Fibroblast of peridontal ligament (primary cell): ENCODE data around the gene LRMDA.
"Not testable (repeated sequence)": the region's sequence is repeated elsewhere in the genome, so short reads cannot be mapped to it uniquely, and the experiment has no call there.

Experiments used
- DNase-seq: peaks from one replicate; pipeline ENCODE4 v3.0.0-alpha.2; 2010; ENCODE audit errors: extremely low read depth

LRMDA gene

DNA sequence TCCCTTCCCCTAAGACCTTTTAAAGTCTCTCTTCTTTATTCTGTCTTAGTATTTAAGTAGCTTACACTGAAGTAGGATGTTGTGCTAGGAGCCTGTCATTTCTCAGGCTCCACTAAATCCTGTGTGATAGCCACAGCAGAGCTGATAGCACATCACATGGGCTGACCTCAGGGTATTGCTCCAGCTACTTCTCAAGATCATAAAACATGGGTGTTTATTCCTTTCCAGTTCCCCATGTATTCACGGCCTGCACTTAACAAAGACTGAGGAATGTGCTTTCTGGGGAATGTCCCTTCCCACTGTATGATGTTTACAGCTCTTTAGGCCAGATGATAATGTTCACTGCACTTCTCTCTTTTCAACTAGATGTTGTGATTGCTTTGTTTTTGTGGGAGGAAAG lies 1119.4 kb downstream of the LRMDA start:
- peak; percentile 63 for DNase-seq

DNA sequence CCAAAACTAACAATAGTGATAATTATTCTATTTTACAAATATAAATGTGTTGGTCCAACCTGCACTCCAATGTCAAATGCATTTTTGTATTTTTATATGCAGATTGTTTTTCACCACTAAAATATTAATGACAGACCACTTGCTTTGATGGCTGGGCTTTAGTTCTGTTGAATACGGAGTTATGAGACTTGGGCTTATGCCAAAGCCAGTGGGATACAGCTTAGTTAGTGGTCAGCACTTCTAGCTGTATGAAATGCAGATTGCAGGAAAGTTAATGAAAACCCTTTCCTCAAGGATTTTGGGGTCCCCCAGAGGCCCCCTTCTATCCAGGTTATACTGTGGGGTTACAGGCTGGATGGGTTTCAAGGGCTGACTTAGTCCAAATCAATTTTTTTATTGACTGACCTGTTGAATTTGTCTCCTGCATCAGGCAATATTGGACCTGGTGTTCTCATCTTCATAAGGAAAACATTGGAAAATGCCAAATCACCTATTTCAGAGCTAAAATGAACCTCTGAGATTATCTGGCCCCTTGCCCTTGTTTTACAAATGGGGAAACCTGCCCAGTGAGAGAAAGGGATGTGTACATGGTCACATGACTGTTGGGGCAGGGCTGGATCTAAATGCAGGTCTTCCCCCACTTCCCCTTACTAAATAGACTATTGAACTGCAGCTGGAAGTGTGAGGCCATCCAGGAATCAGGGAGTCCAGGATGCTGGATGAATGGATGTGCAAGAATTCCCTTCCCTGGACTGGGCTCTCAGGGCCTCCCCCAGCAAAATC lies 1120.9 kb downstream of the LRMDA start:
- DNase-seq: no peak

DNA sequence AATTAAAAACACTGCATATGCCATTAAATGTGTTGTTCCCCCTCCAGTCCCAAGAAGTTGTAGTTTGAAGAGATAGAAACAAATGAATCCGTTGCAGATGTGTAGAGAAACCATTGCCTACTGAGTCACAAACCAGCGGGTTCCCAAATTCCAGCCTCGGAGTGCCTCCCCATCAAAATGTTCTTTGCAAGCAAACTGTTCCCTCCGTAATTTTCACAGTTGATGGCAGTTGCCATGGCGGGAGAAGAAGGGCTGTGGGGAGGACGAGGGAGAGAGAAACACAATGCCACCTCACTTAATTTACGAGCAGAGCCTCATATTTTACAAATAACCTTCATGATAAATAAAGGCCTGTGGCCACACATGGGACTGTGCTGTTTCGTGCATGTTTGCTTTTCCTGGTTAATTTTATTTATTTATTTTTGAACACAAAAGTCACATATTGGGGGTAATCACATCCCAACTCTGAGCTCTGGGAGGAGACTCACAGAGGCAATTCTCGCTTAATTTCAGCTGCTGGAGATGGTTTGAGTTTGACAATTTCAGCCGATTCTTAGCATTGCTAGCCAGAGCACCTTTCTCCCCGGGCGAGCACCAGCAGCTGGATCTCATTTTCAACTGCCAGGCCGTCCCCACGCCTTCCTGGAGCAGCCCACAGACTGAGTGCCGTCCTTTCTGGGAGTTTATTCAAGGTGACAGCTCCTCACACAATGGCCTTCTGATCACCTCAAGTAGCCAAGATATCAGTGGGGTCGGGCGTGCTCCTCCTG lies 1122.0 kb downstream of the LRMDA start:
- peak; percentile 62 for DNase-seq

DNA sequence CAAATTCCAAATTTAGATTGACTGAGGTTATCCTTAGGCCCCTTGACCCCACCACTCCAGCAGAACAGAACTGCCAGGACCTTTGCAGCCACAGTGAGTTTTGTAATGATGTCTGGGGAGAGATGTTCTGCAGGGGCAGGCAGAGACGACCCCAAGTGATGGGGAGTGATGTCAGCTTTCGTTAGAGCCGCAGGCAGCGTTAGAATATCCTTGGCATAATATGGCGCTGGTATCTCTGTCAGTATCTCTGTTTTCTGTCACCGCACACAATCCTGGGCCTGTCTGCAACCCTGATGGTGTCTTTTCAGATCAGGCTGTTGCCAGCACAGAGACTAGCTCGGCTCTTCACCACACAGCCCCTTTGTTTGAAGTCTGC lies 1122.6 kb downstream of the LRMDA start:
- DNase-seq: no peak

DNA sequence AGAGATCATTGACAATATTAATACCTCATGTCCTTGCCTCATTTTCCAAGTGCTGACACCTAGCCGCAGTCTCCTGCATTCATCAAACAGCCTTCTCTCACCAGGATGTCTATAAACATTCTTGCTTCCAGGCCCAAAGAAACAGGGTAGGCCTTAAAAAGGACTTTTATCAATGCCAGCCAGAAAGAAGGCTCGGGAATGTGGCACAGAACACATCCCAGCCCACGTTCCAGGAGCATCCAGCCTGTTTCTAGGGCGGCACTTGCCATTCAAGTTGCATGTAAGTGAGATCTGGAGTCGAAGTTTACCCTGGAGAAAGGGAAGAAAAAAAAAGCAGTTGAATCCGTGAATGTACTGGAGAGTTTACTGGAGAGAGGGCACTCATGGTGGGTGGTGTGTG lies 1123.1 kb downstream of the LRMDA start:
- DNase-seq: no peak

DNA sequence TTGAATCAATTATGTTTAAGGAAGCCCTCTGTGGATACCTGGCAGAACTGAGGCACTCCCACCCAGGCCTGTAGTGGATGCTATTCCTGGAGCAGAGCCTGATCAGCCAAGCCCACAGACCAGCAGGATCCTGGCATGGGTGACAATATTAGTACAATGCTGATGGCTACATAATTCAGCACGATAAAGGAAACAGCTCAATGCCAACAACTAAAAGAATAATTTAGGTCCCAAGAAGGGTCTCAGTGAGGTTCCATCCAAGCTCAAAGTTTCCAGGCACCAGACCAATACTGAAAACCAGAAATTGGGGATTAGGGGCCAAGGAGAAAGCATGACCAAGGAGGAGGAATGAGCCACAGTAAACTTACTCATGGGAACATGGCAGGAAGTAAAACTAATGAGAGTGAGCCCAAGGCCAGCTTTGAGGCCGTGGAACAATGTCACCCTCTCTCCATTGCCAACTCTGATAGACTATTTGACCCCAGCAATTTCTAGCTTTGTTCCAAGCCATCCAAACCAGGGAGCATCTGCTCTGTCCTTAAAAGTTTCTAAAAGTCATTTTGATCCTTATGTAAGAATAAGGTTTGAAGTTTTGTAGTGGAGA lies 1123.7 kb downstream of the LRMDA start:
- no peak for DNase-seq

DNA sequence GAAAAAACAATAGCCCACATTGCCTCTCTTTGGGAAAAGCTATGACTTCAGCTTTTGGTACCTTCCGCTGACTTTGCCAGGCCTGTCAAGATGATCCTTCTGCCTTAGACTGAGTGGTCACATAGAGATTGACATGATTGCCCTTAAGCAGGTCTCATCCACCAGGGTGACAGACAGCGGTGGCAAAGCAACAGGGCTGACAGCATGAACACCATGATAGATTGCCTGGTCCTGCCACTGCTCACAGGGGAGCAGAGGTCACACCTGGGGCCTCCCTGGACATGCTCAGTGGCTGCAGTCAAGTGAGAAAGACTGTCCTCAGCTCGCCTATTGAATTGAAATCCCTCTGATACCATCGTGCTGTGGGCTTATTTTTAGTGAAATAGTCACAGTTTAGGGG lies 1125.9 kb downstream of the LRMDA start:
- no peak for DNase-seq

DNA sequence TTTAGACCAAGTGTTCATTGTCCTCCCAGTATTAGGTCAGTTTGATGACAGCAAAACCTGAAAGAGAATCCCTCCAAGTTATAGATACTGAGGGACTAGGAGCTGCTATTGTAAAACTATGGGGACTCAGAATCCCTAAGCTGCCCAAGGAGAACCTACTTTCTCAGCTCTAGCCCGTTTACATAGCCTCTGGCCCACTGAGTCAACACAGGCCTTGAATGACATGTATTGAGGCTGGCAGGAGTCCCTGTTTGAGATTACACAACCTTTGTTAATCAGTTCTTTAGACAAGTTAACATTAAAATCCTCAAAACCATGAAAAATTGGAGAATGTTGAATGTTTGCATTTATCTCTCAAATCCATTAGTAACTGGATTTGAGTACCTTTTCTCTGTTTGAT lies 1127.2 kb downstream of the LRMDA start:
- peak; percentile 96 for DNase-seq

DNA sequence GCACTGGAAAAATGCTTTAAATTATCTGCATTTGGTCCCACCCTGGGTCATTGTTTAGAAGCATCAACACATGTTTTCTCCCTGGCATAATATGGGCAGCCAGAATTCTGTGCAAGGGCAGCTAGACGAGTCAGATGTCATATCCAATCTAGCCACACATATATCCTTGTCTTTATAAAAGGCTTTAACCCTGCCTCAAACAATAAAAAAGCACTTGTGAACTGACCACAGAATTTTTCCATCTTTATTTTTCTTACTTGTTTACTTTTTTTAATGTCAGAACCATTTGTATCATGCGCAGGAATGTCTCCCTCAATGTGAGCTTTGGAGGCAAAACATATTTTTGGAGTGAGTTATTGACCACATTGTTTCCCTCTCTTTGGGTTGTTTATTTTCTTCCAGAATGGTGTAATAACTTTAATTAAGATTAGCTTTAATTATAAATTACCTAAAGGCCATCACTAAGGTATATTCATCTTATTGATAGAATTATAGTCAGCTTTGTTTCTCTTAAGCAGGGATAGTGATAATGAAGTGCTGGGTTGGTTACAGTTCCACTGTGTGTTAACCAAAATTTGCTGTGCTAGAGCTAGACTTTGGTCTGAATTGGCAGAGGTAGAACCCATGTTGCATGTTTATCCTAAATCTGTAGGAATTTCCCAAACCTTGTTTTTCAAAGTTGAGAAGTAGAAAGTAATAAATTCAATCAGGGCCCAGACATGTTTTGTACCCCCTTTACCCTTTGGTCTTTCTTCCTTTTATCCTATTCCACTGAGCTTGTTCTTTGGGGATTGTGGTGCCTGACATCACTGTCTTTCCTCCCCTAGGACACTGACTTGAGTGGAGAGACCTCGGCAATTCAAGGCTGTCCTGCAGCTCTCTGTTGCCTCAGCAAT lies 1127.8 kb downstream of the LRMDA start:
- peak; percentile 94 for DNase-seq

DNA sequence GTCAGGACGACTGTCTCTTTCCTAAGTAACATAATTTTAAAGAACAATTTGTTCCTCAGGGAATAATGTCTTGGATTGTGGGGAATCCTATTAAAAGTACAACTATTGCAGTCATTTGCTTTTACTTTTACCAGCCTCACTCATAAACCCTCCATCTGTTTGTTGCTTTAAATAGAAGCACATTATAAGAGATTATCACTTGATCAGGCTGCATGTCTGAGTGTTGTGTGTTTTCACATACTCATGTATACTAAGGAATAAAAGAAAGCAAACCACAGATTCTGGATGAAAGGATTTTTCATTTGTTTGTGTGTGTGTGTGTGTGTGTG lies 1128.4 kb downstream of the LRMDA start:
- peak; percentile 44 for DNase-seq

DNA sequence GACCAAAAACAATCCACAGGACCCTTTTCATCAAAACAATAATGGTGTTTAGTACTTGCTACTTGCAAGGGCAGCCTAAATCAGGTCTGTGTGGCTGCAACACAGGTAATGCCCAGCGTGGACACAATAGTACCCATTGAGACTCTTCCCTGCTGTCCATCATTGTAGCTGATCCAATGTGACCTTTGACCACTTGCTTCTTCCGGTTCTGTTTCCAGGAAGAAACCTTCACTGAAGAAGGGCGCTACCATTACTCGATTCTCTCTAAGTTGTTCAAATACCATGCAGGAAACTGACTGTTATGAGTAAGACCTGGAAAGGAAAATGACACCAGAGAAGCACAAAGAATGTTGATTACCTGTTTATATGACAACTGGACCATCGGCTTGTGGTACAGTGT lies 1128.9 kb downstream of the LRMDA start:
- no peak for DNase-seq

DNA sequence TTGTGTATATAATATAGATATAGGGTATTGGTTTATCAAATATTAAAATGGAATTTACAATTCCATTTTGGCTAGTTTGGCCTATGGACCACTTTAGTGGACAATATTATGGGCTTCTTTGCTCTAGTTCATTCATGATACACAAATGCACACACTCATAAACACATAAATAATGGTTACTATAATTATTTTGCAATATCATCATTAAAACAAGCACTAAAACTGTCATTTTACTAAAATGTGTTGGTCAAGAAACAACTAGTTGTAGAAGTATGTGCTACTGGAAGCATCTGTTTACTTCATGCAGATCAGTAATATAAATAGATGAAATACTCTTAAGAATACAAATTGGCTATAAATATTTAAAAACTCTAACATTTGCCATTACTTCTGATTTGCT lies 1131.9 kb downstream of the LRMDA start:
- no peak for DNase-seq

DNA sequence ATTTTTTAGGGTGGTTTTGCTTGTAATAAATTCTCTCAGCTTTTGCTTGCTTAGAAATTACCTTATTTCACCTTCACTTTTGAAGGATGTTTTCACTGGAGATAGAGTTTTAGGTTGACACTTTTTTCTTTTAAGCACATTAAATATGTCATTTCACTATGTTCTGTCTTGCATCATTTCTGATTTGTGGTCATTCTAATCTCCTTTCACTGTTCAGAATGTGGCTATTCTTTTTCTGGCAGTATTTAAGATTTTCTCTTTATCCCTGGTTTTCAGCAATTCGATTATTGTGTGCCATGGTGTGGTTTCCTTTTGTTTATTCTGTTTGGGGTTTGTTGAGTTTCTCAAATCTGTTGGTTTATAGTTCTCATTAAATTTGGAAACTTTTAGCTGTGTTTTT lies 1140.6 kb downstream of the LRMDA start:
- peak; percentile 75 for DNase-seq

DNA sequence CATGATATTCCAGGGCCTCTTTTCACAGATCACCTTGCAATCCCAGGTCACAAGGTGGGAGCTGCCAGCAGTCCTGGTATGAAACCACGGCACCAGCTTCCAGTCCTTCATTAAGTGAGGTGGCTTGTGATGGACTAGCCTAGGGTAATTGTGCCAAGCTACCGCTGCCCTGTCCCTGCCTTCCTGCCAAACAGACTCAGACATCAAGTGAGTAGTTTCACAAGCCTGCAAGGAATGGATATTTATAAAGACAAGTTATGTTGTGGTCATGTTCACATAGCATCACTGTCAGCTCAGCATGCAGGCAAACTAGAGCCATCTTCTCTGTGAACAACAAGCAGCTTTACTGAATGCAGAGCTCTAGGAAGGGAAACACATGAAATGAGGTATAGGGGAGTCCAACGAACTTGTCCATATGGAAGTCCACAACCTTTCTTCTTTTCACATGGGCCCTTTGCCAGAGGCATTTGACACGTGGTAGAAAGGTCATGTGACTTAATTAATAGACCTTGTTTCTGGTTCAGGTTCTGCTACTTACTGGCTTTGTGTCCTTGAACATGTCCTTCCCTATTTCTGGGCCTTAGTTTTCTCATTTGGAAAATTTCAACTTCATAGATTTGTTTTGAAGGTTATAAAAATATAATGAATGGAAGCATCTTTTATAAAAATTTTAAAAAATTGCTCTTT lies 1145.0 kb downstream of the LRMDA start:
- DNase-seq: peak; percentile 83

DNA sequence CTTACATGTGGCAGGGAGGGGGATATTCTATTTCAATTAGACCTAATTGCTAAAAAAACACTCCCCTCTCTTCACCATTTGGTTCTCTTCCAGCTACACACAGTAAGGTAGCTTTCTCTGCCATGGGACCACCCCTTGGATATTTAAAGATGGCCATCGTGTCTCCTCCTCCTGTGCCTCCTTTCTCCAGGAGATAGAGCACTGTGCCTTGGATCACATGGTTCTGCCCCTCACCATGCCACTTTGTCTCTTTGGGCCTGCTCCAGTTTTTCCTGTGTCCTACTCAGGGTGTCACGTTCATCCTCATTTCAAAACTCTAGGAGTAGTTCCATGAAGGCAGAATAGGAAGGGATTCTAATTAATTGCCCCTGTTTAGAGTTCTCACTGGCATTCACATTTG lies 1146.0 kb downstream of the LRMDA start:
- no peak for DNase-seq

DNA sequence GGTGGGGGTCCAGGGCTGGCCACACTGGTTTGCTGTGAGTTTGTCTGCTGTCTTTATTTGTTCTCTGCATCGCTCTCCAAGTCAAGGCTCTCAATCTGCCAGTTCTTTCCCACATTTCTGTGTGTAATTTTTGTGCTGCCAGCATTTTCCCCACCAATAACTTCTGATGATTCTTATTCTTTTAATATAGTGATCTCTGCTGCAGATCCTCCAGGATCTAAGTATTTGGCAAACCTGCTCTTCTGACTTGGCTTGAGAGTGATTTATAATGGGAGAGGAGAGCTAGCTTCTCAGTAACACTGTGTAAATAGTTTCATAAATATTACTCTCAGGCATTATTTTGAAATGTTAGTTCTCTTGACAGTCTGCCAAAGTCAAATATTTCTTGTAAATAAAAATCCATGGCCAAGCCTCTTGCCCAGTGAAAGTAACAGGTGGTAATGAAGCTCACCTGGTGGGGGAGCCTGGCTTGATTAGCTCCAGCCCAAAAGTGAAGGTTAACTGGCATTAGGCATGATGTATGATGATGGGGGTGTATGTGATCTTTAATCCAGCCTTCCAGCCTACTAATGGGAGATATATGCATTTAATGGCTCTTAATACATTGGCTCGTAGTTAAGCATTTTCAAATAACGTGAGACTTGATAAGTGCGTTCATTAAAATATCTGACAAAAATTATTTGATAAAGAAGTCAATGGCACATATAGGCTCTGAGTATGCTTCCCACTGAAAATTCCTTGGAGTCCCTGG lies 1150.3 kb downstream of the LRMDA start:
- peak; percentile 15 for DNase-seq

DNA sequence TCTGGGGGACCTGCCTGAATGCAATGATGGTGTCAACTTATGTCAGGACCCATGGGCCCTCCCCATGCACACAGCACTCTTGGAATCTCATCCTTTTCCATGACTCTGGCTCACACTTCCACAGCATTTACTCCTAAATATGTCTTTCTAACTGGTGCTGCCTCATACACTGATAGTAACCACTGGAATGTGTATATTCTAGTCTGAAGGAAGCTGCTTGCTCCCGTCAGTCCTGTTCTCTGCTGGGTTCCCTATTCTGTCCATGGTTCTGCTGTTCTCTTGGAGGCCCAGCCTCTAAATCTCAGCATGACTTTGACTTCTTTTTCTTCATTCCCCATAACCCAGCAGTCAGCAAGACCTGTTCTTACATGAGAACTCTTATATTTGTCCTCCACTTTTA lies 1151.1 kb downstream of the LRMDA start:
- peak; percentile 28 for DNase-seq

DNA sequence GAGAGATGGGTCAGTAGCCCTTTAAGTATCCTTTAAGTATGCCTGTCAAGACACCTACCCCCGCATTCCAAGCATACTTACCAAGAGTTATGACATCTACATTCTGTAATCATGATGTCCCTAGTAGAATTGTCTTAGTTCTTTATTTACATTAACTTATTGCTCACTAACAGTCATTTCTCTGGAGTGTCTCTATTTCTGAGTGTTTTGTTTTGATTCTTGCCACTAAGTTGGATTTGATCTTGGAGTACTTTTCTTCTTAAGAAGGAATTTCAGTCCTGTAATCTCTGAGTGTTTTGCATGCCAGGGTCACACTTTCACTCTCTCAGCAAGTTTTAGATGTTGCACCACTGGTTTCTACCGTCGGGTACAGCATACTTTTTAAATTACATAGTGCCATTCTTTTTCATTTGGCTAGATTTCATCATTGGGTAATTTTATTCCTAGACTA lies 1152.3 kb downstream of the LRMDA start:
- DNase-seq: peak; percentile 97

DNA sequence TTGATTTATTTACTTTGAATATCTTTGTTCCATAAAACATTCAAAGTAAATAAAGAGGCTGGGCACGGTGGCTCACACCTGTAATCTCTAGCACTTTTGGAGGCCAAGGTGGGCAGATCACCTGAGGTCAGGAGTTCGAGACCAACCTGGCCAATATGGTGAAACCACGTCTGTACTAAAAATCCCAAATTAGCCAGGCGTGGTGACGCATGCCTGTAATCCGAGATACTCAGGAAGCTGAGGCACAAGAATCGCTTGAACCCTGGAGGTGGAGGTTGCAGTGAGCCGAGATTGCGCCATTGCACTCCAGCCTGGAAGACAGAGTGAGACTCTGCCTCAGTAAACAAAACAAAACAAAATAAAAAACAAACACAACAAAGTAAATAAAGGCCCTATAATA lies 1153.0 kb downstream of the LRMDA start:
- not testable (repeated sequence) for DNase-seq
